NCI-H345 treated with DMSO at 0.1 percent for 48 hours (cell line): ENCODE results near the gene TMEM134.
"Not testable (repeated sequence)": the region's sequence is repeated elsewhere in the genome, so short reads cannot be mapped to it uniquely, and the experiment has no call there.

ENCODE experiments used
- DNase-seq: peaks from one replicate; lab custom pipeline; 2025; ENCODE audit not compliant: unreplicated experiment; lab: John Stamatoyannopoulos, UW

The TMEM134 gene

GRCh38 chr11:67439321-67440228 lies 29.5 kb downstream of the TMEM134 start:
- no peak for DNase-seq

DNA sequence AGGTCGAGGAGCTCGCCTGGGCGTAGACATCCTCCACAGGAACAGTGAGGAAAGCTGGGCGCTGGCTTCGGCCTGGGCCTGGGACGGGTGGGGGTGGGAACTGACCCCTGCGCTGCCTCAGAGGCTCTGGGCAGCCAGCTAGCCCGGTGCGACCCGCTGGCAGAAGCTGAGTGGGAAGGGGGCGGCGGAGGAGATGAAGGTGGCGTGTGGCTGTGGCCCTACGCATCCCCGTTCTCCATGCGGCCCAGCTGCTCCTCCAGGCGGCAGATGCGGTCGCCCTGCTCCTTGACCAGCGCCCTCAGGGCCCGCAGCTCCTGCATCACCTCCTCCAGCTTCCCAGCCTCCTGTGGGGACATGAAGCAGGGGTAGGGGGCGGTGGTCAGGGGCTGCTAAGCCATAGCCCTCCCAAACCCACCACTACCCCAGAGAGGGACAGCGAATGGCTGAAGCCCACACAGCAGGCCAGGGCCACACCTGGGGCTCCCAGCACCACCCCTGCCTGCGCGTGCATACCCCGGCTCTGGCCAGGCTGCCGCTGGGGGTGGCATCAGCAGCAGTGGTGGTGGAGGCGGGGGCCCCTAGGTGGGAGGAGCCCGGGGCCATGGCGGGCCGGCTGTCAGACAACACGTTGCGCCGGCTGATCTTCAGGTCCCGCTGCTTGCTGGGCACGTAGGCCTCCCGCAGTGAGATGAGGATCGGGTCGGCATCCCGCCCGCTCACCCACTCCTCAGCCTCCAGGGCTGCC lies 30.7 kb downstream of the TMEM134 start:
- DNase-seq = no peak

- no peak for DNase-seq
Measured at GRCh38 chr11:67437809-67438157, 31.3 kb downstream of the TMEM134 start.

DNA sequence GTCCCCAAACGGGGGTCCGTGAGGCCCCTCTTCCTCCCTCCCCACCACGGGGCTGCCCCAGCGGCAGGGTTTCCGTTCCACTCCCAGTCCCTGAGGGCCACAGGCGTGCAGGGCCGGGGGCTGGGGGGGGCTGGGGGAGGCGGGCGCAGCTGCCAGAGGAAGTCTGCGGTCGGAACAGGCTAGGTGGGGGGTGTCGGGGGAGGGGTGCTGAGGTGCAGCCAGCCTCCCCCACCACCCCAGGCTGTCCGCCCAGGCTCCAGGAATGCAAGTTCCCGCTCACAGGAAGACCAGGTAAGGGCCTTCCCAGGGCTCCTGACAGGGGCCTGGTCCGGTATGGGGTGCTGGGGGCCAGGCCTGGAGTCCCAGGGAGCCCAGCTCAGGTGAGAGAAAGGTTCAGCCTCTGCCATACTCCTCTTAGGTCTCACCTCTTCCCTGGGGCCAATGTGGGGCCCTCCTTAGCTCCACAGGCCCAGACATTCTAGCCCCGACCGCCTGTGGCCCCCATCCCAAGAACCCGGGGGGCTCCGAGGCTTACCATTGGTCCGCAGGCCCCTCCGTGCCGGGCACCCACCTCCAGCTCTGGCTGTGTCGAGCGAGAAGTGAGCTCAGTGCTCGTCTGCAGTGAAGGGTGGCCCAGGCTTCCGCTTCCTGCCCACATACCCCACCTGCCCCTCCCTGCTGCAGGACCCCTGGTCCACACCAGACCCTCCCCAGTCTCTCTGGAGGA lies 31.8 kb downstream of the TMEM134 start, which contains the start of gene PTPRCAP:
Gene PTPRCAP (minus strand): TSS at position 601 of the 727 bp plus-strand sequence. CDS start 63 bp downstream, at position 538.
- DNase-seq = no peak

GRCh38 chr11:67436459-67437081 lies 32.5 kb downstream of the TMEM134 start:
- no peak for DNase-seq

DNA sequence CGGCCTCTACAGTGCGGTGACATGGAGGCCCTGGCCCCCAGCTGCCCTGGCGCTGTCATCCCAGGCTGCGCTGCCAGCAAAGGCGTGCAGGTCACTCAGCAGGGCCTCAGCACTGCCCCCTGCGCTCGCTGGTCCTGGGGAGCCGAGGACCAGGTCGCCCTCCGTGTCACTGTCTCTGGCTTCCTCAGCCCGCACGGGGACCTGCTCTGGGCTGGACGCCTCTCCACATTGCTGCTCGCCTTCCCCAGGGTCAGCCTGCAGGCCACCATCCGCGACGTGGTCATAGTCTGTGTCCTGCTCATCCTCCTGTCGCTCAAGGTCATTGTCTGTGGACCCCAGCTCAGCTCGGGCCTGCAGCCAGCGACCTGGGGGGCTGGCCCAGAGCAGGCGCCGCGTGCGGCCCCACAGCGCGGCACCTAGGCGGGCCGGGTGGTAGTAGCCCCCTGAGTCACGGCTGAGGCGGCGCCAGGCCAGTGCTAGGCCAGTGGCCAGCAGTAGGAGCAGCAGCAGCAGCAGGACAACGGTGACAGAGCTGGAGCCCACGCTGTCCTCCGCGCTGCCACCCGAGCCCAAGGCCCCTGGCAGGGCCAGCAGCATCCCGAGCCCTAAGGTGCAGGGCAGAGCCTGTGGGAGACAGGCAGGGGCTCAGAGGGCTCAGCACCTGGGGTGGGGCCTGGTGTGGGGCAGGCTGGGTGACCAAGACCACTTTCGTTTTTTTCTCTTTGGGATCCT lies 33.2 kb downstream of the TMEM134 start:
- DNase-seq = no peak

DNA sequence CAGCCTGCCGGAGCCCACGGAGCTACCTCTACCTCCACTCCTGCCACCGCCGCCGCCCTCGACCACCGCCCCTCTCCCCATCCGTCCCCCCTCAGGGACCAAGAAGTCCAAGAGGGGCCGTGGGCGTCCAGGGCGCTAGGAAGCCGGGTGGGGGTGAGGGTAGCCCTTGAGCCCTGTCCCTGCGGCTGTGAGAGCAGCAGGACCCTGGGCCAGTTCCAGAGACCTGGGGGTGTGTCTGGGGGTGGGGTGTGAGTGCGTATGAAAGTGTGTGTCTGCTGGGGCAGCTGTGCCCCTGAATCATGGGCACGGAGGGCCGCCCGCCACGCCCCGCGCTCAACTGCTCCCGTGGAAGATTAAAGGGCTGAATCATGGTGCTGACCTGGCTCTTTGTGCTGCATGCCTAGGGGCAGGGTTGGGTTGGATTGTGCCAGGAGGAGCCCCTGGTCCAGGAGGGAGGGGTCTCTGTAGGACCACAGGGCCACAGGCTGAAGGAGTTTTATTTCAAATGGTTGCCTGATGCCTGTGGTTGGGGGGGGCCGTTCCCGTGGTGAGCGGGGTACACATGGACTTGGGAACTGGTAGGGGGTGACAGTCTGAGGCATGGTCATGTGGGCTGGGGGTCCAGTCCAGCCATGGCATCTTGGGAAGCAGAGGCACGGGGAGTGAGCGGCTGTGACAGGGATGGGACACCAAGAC lies 33.9 kb downstream of the TMEM134 start:
- DNase-seq = no peak

DNA sequence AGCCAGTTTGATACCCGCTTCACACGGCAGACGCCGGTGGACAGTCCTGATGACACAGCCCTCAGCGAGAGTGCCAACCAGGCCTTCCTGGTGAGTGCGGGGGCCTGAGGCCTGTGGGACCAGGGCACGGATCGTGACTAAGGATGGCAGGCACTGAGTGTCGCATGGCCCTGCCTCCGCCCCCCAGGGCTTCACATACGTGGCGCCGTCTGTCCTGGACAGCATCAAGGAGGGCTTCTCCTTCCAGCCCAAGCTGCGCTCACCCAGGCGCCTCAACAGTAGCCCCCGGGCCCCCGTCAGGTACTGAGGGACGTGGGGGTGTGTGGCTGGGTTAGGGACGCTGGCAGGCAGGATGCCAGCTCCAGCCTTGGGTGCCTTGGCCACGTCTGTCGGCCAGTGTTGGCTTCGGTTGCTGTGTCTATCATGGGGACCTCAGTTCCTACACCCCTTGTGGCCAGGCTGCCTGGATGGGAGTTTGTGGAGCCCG lies 34.6 kb downstream of the TMEM134 start:
- DNase-seq = no peak

DNA sequence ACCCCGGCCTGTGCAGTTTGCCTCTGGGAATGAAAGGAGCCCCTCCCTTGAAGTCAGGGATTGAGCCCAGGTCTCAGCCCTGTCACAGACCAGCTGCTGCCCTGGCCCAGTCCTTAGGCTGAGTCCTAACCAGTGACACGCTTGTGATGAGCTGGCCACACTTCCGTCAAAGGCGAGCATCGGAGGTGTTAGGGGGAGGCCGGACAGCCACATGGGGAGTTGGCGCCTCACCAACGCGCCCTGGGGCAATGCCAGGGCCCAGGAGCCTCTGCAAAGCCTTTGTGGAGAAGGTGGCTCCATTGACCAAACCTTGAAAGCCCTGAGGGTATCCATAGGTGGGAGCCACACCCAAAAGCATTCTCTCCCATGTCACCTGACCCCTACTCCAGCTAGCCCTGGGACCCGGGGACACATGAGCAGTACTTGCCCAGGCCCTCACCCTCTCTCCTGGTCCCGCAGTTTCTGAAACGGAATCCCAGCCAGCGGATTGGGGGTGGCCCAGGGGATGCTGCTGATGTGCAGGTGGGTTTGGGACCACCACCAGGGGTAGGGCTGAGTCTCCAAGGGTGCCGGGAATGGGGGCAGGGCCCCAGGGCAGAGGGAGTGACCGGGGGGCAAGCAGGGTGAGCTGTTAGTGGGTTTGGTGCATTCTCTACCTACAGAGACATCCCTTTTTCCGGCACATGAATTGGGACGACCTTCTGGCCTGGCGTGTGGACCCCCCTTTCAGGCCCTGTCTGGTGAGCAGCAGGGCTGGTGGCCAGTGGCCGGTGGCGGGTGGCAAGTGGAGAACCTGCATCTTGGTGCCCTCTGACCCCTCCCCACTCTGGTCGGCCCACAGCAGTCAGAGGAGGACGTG lies 35.3 kb downstream of the TMEM134 start:
- no peak for DNase-seq

DNA sequence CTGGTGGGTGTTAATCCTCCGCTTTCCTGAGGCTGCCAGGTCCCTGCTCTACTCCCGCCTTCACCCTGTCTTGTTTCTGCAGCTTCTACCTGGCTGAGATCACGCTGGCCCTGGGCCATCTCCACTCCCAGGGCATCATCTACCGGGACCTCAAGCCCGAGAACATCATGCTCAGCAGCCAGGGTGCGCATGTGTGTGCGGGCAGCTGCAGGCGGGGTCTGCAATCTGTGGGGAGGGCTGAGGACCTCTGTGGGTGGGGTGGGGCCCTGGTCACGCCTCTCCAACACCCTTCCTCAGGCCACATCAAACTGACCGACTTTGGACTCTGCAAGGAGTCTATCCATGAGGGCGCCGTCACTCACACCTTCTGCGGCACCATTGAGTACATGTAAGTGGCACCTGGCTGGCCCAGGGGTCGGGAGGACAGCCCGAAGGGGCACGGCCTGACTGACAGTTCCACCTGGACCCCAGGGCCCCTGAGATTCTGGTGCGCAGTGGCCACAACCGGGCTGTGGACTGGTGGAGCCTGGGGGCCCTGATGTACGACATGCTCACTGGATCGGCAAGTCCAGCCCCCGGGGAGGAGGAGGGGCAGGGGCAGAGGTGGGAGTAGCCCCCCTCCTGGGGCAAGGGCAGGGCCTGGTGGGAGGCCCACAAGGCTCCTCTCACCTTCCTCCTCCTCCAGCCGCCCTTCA lies 36.2 kb downstream of the TMEM134 start:
- DNase-seq = no peak

- no peak for DNase-seq
Measured at GRCh38 chr11:67431346-67432249, 37.5 kb downstream of the TMEM134 start.

GRCh38 chr11:67429722-67430121 lies 39.3 kb downstream of the TMEM134 start:
- DNase-seq = no peak

GRCh38 chr11:67429038-67429668 lies 39.9 kb downstream of the TMEM134 start:
- no peak for DNase-seq

GRCh38 chr11:67428052-67429001 lies 40.7 kb downstream of the TMEM134 start, which contains the start of gene RPS6KB2:
TSS of gene RPS6KB2 (plus strand) at chr11:67428494. CDS start at chr11:67428546, 52 bp downstream.
- peak; percentile 95 for DNase-seq

- not testable (repeated sequence) for DNase-seq
Measured at GRCh38 chr11:67427364-67427859, 41.6 kb downstream of the TMEM134 start.
